NCI-H526 (cell line): Measurements from ENCODE around the gene DGCR6.
"Not testable (repeated sequence)": the region's sequence is repeated elsewhere in the genome, so short reads cannot be mapped to it uniquely, and the experiment has no call there.

Experiments used
- DNase-seq, 2 experiments: peaks; one replicate each; lab custom pipeline; 2025; lab: John Stamatoyannopoulos, UW

The DGCR6 gene

DNA sequence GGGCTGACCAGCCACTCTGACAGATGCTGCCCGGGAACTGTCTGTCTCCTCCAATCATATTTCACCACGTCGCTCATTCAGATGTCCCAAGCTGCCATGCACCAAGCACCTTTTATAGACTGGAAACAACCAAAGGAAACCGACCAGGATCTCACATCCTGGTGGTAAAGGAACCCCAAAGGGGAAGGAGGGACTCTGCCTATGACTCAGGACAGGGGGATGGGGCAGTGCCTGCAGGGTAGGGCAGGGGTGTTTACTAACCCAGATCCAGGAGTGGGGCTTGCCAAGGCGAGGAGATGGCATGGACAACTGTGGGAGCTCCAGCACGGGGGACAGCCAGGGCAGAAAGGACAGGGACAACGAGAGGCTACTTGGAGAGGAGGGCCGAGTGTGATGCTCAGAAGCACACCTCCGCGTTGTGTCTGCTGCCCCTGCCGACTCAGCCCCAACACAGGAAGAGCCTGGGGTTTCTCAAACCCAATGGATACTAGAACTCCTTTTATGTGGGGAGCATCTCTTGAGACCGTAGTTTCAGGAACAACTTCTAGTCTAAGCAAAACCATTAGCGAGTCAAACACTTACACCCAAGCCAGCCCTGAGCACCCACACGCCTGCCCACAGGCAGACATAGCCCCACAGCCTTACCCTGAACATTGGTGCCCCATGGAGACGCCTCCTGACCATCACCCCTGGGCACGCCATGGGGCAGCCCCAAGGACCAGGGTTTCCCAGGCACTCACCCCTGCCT is 26.0 kb downstream of the DGCR6 start:
- DNase-seq: no peak

DNA sequence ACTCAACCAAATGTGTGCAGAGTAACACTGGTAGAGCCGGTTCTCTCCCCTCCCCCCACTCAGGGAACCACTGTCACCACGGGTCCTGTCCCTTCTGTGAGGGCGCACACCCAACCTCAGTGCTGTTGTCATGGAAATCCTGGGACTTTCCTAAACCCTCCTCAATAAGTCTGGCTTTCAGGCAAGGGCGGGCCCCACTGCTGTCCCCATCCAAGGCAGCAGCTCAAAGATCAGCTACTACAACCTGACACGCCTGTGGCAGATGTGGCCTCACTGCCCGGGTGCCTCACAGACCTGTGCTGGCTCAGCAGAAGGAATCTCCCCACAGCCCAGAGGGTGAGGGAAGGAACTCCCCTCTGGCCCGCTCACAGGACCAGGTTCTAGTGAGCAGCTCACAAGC is 27.8 kb downstream of the DGCR6 start:
- DNase-seq: no peak

DNA sequence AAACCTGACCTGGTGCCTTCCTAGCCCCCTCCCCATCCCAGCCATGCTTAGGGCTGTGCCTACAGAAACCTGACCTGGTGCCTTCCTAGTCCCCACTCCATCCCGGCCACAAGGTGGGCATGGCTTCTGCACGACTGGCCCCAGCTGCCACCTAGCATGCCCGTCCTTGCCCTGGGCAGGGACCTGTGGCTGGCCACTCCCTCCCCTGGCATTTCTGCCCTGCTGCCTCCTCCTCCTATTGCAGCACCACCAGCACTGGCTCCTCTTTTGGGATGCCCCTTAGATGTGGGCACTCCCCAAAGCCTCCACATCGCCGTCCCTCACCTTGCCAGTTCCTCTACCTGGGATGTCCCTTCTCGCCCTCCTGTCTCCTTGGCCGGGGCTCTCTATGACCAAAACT is 28.6 kb downstream of the DGCR6 start:
- not testable (repeated sequence) for DNase-seq

DNA sequence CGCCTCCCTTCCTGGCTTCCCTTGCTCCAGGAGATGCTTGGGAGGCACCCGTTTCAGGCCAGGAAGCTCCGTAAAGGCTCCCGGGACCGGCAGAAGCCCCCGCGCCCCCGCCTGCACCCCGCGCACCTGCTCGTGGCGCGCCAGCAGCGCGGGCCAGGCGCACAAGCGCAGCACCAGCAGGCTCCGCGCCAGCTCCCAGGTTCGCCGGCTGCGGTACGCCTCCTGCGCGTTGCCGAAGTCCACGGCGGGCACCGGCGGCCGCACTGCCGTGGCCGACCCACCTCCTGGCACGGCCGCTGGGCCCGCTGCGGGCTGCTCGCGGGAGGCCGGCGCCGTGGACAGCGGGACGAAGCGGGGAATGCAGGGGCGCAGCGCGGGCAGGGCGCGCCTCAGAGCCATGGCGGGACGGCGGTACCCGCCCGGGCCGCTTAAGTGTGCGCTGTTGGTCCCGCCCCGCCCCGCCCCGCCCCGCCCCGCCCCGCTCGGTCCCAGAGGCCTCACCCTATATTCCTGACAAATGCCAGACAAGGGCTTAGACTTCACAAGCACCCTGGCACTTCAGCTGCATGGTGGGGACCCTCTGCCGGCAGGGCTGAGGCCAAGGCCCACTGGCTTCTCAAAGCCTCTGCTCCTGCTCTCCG is 29.9 kb downstream of the DGCR6 start, which contains the start of gene PRODH:
Gene PRODH, minus strand, starts transcription at position 405 of the 641 bp plus-strand sequence. Its CDS starts 6 bp downstream, at position 399.
- no peak for DNase-seq

DNA sequence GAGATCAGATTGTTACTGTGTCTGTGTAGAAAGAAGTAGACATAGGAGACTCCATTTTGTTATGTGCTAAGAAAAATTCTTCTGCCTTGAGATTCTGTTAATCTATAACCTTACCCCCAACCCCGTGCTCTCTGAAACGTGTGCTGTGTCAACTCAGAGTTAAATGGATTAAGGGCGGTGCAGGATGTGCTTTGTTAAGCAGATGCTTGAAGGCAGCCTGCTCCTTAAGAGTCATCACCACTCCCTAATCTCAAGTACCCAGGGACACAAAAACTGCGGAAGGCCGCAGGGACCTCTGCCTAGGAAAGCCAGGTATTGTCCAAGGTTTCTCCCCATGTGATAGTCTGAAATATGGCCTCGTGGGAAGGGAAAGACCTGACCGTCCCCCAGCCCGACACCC is 32.6 kb downstream of the DGCR6 start:
- DNase-seq: not testable (repeated sequence)

DNA sequence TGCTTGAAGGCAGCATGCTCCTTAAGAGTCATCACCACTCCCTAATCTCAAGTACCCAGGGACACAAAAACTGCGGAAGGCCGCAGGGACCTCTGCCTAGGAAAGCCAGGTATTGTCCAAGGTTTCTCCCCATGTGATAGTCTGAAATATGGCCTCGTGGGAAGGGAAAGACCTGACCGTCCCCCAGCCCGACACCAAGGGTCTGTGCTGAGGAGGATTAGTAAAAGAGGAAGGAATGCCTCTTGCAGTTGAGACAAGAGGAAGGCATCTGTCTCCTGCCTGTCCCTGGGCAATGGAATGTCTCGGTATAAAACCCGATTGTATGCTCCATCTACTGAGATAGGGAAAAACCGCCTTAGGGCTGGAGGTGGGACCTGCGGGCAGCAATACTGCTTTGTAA is 41.0 kb downstream of the DGCR6 start:
- DNase-seq: not testable (repeated sequence)

DNA sequence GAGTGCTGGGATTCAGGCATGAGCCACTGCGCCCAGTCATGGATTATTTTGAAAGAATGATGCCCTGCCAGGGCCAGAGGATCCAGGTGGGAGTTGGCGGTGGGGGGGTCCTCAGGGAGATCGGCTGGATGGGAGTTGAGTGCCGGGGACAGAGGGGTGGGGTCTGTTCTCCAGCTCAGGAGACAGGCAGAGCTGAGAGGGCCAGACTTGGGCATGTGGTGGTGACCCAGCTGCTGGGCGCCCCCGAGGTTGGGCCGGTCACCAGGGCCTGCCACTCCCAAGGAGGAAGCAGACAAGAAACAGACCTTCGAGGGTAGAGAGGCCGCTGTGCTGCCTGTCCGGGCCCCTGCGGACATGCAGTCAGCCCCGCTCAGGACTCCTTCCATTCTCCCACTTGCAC is 41.8 kb downstream of the DGCR6 start:
- DNase-seq: no peak

DNA sequence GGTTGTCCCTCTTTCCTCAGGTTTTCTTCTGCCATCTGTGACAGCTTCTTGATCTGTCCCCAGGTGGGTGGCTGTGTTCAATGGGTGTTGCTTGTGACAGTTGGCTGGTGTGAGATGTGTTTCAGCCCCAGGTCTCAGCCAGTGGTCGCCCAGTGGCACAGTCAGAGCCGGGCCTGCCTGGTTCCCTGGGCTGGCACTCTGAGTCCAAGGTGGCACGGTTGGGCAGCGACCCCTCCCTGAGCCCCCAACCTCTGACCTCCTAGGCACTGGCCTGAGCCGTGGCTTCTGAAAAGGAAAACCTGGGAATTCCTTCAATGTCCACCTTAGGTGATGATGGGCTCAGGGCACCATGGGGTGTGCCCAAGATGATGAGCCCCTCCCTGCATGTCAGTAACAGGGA is 44.0 kb downstream of the DGCR6 start:
- no peak for DNase-seq

DNA sequence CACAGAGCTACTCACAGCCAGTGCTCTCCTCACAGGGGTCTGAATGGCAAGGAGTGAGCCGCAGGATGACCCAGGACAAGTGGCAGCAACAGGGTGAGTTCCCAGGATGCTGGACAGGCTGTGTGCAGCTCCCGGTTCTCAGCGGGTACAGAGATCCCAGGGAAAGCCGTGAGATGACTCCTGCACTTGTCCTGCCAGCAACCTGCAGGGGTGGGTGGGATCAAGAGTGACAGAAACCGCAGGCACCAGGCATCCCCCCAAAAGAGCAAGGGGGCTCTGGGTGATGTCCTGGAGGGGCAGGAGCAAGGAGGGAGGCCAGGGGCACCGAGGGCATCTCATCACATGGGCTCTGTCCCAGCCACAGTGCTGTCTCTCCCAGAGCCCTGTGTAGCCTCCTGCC is 45.9 kb downstream of the DGCR6 start:
- DNase-seq: no peak

DNA sequence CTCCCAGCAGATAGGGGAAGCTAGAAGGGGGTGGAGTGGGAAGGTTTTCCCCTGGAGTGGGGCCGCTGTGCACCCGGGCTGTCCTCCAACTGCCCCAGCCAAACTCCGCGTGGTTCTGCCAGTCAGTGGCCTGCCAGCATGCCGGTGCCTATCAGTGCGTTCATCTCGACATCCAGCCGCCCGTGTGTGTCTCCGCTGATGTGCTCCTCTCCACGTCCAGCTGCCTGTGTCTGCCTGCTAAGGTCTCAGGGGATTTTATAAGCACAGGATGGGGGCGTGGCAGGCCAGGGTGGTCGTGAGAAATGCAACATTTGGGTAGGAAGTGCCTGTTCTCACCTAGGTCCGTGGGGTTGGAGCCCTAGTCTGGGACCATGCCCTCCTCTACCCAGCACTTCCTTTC is 47.0 kb downstream of the DGCR6 start:
- not testable (repeated sequence) for DNase-seq

DNA sequence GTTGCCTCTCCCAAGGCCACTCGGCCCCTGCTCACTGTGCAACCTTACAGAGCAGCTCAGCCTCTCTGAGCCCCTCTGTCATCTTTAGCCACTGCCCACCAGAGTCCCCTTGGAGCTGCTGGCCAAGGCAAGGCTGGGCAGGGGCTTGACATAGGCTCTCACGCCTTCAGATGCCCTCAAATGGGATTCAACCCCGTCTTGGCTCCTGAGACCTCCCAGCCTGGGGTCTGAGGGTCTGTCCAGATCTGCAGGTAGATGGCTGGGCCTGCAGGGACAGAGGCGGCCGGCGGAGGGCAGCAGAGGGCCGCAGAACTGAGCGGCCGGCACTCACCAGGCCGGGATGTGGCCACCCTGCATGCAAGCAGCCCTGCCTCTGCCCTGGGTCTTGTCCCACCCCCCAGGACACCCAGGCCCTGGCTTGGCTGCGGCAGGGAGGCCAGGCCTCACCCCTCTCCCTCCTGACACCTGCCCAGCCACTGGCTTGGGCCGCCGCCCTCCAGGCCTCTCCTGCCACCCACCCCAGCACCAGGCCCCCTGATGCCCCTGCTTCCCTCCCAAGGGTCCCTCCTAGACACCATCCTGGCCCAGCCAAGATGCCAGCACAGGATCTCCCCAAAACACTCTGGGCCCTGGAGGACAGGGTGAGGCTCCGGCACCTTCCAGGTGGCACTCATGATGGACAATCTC is 48.3 kb downstream of the DGCR6 start:
- DNase-seq: peak in 1 of 2 experiments; percentile 60

DNA sequence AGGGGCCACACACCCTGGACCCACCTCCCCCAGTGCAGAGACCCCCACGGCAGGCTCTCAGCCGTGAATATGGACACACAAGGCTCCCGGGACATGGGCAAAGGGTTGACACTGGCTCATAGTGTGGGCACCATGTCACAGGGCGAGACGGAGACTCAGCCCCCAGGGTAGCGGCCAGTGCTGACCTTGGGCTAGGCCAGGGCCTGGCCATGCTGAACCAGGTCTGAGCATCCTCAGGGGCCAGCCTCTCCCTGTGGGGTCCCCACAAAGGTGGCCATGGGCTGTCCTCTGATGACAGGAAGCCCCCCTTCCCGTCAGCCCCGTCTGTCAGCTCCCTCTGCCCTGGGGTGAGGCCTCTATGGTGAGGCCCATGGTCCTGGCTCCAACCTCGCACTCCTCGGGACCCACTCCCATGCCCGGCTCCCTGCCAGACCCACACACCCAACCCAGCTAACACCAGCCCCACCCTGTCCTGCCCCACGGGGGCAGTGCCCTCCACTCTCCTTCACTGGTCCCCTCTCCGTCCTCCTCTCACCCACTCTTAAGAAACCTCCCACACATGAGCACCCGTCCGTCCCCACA is 49.0 kb downstream of the DGCR6 start:
- DNase-seq: no peak

DNA sequence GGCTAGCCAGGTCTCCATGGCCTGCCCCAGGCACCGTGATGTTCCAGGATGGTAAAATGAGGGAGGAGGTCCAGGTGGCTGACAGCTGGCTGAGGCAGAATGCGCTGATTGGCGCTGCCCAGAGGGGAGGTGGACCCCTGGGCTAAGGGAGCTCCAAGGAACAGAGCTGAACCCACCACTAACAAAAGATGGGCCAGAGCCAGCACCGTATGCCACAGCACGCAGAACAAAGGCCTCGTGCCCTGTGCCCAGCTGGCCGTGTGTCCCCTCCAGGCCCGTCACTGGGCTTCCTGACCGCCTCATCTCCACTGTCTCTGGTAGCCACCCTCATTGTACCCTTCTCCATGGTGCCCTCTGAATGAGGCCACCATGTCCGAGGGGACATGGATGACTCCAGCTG is 49.6 kb downstream of the DGCR6 start:
- no peak for DNase-seq

DNA sequence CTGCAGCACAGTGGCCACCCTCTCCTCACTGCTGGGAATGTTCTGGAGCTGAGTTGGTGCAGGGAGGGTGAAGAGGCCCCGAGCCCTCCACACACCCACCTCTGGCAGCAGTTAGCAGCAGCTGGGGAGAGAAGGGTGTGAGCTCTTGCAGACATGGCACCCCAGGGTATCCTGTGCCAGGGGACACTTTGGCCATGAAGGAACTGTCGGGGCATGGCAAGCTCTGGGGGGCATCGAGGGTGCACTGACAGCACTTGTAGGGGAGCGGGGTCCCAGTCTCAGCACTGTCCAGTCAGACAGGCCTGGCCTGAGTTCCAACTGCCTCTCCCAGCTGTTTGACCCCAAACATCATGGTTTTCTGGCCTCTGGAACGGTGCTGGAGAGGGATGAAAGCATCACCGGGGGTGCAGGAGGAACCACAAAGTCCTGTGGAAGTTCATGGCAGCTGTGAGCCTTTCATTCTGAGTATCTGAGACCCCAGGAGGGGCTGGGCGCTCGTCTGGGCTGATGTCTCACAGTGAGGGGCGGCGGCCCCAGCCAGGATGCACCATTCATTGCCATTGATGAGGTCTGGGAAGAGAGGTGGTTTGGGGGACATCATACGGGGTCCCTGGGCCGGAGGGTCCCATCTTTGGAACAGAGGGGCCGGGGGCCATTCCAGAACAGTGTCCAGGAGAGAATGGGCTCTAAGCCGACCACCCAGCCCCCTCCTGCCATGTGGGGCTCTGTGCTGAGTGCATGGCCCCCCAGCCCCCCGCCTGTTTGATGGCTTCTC is 50.2 kb downstream of the DGCR6 start:
- not testable (repeated sequence) for DNase-seq

DNA sequence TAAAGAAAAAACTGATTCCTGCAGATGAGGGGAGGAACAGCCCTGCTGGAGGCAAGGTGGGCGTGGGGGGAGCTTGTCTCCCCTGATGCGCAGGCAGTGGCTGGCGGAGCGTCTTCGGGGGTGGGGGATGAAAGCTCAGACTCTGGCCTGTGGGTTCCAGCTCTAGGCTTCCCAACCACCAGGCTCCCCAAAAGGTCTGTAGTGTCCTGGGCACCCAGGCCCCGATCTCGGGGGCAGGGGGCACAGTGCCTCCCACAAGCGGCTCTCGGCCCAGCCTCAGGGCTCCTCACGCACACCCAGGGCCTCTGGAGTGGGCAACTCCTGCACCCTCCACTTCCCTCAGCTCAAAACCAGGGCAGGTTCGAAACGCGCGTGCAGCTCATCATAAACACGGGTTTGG is 50.8 kb downstream of the DGCR6 start:
- not testable (repeated sequence) for DNase-seq

DNA sequence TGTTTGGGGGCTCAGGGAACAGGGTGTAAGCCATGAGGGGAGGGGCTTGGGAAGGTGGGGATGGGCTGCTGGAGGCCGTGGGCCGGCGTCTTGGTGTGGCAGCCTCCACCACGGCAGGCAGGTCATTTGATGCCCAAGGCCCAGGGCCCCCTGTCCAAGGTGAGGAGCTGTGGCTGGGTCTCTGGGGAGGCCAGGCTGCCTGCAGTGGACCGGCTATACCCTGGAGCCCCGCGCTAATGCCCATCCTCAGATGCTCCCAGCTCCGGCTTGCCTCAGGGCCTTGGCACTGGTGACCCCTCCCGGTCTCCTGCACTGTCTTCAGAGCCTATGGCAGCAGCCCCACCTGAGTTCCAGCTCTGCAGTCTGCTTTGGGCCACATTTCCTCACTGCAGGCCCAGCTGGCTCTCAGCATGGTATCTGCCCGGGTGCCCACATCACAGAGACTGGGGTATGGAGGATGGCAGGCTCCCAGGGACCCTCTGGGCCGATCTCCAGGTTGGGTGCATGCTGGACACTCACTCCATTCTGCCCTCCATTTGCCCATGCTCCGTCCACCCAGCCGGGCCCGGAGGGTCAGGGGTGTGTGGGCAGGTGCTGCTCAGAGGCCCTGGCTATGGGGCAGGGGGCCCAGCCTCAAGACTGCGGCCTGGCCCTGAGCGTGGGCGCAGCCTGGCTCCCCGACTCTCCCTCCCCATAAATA is 51.7 kb downstream of the DGCR6 start:
- DNase-seq: not testable (repeated sequence)

DNA sequence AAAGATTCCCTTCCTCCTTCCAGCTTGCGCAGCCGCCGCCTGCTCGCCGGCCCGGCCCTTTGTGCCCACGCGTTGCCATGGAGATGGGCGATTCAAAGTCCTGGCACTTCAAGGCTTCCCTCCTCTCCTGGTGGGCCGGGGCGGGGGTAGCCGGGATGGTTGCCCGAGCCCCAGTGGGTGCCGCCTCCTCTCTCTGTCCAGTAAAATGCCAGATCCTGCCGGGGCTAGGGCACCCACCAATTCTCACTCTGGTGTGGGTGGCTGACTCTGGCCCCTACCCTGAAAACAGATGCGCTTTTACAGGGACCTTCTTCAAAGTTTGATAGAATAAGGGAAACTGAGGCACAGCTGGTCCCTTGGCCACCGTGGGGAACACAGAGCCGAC is 52.2 kb downstream of the DGCR6 start:
- not testable (repeated sequence) for DNase-seq

DNA sequence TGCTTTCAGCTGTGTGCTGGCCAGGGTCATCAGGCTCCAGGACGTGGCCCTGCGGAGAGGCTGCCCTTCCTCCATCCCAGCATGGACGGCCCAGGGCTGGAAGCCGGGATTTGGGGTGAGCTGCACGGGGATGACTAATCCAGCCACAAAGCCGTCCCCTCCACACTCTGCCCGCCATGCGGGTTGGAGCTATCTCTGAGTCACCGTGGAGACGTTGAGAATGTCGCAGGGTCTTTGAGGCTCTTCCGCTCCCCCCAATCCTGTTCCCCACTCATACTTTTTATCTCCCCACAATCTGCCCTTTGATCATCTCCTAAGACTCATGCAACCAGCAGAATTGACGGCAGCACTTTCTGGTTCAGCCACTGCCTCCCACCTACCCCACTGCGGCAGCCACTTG is 52.6 kb downstream of the DGCR6 start:
- not testable (repeated sequence) for DNase-seq

DNA sequence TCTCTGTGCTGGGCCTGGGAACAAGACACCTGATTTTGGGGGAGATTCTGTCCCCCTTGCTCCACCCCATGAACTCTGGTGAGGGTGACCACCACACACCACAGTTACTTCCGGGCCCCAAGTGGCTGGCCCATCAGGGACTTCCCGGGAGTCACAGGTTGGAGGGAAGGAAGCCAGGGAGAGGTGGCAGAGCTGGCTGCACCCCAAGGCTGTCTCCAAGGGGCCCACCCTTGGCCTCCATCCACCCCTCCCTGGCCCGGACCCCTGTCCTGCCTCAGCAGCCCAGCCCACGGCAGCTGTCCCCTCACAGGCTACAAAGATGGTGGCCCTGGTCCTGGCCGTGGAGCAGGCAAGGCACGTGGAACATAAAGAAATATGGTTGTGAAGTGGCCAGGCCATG is 53.1 kb downstream of the DGCR6 start:
- not testable (repeated sequence) for DNase-seq

DNA sequence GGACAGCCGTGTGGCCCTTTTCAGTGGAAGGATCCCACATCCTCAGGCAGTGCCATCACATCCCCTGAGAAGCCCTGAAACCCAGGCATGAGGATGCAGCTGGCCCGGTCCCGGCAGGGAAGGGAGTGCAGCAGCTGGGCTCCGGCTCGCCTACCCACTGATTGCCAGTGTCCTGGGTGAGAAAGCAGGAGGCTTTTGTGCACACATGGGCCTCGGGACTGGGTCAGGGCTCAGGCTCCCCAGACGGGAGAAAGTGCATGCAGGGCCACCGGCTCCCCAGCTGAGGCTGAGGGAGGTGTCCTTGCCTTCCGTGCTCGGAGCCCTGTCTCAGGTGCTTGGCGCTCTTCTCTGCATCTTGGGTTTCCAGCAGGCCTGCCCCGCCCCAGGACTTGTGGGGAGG is 53.6 kb downstream of the DGCR6 start:
- DNase-seq: not testable (repeated sequence)

DNA sequence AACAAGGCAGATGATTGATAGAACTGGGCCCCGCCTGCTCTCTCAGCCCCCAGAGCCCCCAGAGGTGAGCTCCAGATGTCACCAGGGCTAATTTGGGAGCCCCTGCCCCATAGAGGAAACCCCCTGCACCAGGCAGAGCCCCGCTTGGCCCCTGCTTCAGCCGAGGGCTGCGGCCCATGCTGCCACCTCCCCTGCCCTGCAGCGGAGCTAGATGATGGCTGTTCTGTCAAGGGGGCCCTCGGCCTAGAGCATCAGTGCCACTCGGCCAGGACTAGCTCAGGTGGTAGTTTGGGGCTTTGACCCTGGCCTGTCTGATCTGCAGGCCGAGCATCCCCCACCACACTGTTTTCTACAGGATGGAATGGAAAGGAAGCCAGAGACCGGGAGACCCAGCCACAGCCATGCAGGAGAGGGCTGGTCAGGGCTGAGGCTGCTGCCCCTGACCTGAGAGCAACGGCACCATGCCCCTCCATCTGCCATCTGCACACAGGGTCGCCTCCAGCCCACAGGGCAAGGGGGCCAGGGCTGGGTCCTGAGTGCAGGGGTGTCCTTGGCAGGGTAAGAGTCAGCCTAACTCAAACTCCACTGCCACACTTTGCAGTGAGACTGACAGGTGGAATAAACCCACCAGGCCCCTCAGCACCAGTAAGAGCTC is 54.2 kb downstream of the DGCR6 start:
- DNase-seq: not testable (repeated sequence)
